Hindlimb muscle (tissue), 1 donor: ENCODE results near the gene C1orf115. TPM values are rescaled to one million over a fixed set of nuclear protein-coding genes. Genes with fewer than 3 reads are reported as not detected.
A peak's percentile ranks its signal among the peaks of the same experiment; 100 is the strongest.
"Not testable (repeated sequence)": the region's sequence is repeated elsewhere in the genome, so short reads cannot be mapped to it uniquely, and the experiment has no call there.

Experiments used
- DNase-seq: peaks from one replicate; pipeline ENCODE4 v3.0.0-alpha.2; 2013
- polyA plus RNA-seq: library from polyadenylated mRNA; unstranded; fragments of 120-200 nt; gene quantifications from one replicate; pipeline ENCODE4 v1.2.1, GENCODE V29; 2013; ENCODE audit not compliant: insufficient read length

The C1orf115 gene, protein sequence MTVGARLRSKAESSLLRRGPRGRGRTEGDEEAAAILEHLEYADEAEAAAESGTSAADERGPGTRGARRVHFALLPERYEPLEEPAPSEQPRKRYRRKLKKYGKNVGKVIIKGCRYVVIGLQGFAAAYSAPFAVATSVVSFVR
- polyA plus RNA-seq: 11.9 TPM

DNA sequence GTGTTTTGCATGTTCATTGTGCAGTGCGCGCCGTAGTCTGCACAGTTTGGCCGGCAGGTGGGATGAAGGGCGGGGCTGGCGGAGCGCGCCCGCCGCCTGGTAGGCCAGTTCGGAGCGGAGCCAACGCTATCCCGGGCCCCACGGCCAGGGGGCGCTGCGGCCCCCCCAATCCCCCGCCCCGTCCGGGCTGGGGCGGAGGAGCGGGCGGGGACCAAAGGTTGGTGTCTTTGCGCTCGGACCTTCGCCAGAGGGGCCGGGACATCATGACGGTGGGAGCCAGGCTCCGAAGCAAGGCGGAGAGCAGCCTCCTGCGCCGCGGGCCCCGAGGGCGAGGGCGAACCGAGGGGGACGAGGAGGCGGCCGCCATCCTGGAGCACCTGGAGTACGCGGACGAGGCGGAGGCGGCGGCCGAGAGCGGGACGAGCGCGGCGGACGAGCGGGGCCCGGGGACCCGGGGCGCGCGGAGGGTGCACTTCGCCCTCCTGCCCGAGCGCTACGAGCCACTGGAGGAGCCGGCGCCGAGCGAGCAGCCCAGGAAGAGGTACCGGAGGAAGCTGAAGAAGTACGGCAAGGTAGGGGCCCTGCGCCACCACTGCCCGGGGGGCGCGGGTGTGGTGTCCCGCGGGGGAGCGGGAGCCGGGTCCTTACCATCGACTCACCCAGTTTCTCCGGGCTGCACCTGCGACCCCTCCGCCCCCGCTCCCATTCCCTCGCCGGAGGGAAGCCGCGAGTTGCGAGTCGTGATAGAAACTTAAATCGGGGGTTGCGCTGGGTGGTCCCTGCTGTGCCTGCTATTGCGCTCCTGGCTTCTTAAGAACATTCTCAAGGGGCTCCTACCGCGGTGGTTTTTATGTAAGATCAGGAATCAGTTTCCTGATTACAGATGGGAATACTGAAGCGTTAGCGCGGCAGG is at the start of gene C1orf115:
TSS of gene C1orf115 (plus strand) at position 224 of the 913 bp plus-strand sequence. CDS start at position 264, 40 bp downstream.
- peak; percentile 63 for DNase-seq

DNA sequence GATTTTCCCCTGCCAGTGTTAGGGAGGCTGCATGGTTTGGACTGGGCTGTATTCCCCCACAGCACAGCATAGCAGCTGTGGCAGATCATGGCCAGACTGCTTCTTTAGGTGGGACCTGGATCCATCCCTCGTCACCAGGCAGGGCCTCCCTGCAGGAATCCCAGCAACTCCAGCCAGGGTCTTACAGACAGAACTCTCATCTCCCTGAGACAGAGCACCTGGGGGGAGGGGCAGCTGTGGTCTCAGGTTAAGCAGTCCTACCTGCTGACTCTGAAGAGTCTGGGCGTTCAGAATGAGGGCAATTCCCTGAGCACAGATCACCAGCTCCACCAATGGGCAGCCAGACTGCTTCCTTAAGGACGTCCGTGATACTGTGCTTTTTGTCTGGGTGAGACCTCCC is 47.9 kb upstream of the C1orf115 start:
- DNase-seq: no peak

DNA sequence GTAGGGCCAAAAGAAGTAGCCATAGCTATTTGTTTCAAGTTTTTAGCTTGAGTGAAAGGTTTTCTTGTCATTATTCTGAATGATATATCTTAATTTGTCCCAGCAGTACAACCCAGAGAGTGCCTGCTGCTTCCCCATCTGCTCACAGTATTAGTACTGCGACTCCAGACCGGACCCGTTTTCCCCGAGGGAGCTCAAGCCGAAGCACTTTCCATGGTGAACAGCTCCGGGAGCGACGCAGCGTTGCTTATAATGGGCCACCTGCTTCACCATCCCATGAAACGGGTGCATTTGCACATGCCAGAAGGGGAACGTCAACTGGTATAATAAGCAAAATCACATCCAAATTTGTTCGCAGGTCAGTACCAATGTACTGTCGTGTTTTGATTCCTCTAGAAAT is 37.2 kb upstream of the C1orf115 start:
- no peak for DNase-seq

DNA sequence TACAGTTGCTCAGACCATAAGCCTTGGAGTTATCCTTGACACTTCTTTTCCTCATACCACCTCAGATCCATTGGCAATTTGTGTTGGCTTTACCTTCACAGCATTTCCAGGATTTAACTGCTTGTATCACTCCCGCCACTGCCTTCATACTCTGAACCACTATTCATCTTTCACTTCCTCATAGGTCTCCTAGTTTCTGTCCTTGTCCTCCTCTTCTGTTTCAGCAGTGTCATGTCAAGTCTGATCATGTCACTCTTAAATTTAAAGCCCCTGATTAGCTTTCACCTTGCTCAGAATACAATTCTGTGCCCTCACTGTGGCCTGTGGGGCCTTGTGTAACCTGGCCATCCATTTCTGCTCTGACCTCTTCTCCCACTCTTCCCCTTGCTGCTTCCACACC is 34.7 kb upstream of the C1orf115 start:
- no peak for DNase-seq

DNA sequence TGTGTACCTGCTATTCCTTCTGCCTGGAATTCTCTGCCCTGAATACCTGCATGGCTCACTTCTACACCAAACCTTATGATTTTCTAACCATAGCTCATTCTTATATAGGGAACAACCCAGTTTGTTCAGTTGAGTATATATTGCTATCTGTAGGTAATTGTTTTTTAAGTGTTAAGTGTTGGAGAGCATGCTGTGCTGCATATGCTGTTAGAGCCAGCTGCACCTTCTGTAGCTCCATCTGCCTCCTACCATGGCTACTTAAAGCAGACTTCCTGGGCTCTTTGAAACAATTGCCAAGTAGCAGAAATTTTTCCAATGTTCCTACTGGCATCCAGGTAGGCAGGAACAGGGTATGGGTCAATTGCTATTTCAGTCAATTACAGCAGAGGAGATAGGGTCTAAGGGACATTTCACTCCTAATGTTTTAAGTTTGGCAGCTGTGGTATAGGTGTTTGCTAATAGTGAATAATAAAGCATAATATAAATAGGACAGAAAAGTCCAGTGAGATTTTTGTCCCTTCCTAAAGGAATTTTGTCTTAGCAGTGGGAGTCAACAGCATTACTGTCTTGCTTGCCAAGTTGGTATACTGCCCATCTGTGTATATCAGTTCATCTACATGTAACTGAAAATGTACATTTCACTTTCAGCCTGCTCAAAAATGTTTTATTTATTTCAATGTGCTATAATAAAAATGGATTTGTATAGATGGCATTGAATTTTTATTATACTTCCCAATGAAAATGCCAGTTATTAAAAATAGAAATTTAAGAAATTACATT is 34.0 kb upstream of the C1orf115 start:
- no peak for DNase-seq

DNA sequence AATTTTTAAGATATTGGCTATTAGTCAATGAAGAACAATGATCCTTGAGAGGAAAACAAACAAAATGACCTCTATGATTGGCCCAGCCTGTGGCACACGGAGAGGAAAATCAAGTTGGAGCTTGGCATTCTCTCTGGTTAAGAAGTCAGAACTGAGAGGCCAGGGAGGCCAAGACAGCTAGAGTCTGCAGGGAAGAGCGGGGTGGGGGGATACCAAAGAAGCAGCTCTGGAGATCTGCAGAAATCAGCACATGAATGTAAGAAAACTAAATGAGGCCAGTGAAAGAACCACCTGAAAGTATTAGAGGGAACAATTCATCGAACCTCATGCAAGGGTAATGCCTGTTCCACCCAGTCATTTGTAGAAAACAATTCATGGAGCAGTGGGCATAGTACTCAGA is 23.8 kb upstream of the C1orf115 start:
- no peak for DNase-seq

DNA sequence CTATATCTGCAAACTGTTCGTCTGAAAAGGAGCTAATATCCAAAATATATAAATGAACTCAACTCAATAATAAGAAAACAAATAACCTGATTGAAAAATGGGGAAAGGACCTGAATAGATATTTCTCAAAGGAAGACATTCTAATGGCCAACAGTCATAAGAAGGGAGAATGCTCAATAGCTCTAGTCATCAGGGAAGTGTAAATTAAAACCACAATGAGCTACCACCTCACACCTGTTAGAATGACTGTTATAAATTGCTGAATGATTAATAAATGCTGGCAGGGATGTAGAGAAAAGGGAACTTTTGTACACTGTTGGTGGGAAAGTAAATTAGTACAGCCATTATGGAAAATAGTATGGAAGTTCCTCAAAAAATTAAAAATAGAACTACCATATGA is 21.2 kb upstream of the C1orf115 start:
- no peak for DNase-seq

DNA sequence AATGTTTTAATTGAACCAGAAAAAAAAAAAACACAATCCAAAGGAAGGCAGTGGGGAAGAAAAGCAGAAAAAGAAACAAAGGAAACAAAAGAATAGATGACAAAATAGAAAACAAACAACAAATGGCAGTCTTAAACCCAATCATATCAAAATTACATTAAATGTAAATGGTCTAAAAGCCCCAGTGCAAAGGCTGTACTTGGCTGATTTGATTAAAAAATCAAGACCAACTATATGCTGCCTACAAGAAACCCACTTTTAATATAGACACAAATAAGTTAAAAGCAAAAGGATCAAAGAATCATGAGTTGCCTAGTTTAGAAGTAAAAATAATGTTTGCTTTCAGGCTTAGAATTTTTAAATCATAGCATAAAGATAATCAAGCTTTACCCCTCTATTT is 19.8 kb upstream of the C1orf115 start:
- DNase-seq: no peak

DNA sequence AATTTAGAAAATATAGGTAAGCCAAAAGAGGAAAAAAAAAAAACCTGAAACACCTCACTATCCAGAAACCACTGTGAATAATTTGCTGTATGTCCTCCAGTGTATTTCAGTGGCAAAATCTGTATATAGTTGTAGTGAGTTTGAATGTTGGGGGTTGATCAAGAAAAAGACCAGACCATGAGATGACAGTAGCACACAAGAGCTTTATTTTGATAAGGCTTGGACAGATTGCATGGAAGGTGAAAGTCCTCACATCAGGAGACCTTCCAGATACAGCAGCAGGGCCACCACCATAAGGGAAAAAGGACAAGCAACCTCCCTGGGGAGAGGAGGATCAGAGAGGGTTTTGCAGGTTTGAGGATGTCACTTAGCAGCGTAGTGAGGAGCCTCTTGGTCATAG is 16.2 kb upstream of the C1orf115 start:
- DNase-seq: no peak

DNA sequence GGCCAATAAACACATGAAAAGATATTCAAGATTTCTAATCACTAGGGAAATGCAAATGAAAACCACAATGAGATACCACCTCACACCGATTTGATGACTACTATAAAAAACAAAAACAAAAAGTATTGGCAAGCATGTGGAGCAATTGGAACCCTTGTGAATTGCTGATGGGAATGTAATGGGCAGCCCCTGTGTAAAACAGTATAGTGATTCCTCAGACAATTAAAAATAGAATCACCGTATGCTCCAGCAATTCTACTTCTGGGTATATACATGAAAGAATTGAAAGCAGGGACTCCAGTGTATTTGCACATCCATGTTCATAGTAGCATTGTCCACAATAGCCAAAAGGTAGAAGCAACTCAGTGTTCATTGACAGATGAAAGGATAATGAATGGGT is 12.9 kb upstream of the C1orf115 start:
- no peak for DNase-seq

DNA sequence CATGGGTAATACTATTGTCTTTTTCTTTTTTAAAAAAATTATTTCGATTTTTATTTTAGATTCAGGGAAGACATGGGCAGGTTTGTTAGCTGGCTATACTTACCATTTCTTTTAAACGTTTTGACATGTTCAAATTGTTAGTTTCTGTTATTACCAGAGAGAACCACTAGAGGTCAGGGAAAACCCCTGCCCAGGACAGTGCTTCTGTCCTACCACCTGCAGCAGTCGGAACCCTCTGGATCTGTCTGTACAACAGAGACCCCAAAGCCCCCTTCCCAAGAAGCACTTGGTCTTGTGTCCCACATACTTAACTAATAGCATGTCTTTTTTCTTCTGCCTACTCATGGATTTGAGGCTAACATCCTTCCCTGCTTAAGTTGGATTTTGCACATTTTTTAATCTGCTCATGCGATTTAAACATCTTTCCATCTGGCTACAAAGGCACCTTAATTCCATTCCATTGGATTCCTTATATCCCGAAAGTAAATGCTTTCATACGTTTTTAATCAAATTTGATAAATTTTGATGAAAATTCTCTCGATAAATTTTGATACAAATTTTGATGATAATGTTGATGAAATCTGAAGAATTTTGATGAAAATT is 10.0 kb upstream of the C1orf115 start:
- peak; percentile 34 for DNase-seq

DNA sequence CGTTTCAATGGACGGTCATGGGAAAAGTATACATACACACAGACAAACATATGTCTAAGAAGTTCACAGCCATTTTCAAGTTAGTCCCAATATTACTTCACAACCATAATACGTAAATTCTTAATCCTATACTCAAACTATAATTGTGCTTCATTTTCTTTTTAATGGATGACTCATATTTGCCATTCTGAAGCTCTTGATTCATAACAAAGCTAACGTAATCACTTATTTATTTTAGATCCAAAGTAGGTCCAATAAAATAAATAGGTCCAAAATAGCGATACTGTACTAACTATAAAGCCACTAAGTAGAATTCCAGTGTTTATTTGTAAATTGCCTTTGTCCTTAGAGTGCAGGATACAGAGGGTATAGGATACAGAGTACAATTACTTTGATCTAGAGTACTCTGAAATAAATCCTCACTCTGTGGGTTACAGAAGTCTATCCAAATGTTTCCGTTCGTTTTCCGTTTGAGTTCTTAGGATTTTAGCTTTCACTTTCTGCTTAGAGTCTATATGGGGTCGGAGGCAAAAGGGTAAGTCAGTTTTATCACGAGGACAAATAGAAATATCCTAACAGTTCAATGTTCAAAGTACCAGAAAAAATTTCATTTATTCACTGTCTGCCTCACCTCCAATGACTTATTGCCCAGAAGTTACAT is 8.8 kb upstream of the C1orf115 start:
- DNase-seq: no peak

DNA sequence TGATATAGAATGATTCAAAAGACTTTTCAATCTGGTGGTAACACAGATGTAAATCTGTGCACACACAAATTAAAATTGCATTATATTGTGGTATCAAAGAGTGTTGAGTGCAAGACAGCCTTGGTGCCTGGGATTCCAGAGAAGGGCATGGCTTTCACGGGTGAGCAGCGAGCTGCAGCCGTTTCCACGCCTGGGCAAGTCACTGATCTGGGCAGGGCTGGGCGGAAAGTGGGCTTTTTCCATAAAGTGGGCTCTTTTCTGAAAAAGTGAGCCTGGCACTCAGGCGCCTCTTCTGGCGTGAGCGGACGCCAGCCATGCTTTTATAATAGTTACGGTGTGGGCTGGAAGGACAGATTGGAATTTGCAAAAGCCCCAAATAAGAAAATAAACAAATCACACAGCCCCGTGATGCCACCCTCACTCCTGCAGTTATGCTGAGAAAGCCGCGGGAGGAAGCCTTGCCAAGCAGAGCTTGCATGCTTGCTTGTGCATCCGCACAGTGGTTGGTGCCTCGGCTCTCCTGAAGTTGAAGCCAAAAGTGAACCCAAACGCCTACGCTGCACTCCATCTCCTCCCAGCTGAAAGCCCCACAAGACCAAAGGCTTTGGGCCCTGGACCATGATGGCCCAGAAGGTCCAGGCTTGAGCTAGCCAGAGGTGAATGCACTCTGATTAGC is 7.1 kb upstream of the C1orf115 start:
- DNase-seq: no peak

DNA sequence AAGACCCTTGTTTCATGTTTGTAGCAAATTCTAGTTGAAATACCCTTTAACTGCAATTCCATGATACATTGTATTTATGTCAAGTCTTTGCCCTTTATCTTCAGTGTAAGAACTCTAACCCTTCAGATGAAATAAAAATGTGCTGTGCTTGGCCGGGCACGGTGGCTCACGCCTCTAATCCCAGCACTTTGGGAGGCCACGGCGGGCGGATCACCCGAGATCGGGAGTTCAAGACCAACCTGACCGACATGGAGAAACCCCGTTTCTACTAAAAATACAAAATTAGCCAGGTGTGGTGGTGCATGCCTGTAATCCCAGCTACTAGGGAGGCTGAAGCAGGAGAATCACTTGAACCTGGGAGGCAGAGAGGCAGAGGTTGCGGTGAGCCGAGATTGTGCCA is 6.4 kb upstream of the C1orf115 start:
- DNase-seq: not testable (repeated sequence)

DNA sequence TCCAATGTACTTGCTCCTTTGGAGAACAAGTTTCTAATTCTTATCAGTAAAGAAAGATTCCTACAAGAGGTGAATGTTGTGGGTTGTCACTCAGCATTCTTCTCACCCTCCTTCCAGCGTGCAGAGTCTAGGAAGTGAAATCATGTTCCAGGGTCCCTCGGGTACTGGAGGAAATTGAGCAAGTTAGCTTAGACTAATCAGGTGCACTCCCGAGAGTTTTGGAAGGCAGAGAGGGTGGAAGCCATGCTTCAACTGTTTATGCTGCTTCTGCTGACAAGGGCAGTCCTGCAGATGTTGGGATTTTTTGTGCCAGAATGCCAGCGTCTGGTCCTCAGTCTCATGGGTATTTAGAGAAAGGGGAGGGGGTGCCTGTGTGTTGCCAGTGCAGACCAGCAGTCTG is 5.3 kb upstream of the C1orf115 start:
- no peak for DNase-seq

DNA sequence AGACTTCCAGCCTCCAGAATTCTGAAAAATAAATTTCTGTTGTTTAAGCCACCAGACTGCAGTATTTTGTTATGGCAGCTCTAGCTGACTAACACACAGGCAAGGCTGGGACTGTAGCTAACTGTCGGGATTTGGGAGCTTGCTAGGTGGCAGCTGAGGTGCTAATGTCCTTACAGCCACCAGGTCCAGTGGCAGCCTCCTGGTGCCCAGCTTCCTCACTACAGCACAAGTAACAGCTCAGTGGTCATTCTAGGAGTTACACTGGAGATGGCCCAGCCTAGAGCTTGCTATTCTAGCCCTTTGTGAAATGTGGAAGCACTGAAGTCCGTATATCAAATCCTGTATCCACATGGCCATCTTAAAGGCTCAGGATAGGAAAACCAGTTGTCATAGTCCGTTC is 4.3 kb upstream of the C1orf115 start:
- no peak for DNase-seq

DNA sequence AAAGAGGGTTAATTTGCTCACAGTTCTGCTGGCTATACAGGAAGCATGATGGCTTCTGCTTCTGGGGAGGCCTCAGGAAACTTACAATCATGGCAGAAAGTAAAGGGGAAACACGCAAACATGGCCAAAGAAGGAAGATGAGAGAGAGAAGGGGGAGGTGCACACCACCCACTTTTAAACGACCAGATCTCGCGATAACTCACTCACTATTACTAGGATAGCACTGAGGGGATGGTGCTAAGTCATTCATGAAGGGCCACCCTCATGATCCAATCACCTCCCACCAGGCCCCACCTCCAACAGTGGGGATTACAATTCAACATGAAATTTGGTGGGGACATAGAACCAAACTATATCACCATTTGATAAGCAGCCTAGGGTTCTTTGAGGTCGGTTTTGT is 2.4 kb upstream of the C1orf115 start:
- DNase-seq: no peak

DNA sequence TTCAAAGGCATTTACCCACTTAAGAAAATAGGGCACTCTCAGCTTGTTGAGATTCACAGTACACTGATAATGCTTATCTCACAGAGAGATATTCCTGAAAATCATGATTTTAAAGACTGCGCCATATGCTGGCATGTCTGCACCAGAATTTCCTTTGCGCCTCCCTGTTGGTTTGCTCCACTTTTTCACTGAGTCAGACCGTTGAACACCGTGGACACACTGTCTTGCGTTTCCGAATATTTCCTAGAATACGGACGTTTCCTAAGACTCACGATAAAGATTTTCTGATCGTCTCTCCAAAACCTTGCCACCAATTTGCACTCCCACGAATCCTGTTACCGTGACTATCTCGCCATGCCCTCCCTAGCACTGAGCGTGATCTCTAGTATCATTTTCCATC is 497 bp upstream of the C1orf115 start:
- DNase-seq: no peak

DNA sequence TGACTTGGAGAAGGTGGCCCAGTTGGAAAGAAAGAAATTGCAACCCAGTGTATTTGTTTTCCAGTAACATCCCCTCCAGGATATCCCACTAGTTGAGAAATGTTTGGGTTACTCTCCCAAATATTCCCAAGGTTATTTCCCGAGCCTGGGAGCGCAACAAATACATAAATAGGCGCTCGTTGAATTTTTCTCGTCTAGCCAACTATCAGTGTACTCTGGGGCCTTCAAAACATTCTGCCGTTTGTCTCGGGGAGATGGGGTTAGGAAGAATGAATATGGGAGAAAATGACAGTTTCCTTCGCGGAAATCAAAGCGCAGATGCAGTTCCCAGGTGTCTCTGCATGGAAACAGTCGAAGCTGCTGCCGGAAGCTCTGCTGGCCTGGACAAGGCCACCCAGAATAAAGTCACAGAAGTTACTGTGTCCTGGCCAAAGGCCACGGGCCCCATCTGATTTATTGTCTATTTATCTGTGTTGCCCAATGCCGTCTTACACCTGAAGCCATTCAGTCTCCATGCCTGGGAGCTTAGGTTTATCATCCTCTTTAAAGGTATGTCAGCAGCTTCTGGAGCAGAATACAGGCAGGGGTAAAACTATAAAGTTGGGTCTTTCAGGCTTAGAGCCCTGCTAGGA is 1.0 kb downstream of the C1orf115 start:
- no peak for DNase-seq

DNA sequence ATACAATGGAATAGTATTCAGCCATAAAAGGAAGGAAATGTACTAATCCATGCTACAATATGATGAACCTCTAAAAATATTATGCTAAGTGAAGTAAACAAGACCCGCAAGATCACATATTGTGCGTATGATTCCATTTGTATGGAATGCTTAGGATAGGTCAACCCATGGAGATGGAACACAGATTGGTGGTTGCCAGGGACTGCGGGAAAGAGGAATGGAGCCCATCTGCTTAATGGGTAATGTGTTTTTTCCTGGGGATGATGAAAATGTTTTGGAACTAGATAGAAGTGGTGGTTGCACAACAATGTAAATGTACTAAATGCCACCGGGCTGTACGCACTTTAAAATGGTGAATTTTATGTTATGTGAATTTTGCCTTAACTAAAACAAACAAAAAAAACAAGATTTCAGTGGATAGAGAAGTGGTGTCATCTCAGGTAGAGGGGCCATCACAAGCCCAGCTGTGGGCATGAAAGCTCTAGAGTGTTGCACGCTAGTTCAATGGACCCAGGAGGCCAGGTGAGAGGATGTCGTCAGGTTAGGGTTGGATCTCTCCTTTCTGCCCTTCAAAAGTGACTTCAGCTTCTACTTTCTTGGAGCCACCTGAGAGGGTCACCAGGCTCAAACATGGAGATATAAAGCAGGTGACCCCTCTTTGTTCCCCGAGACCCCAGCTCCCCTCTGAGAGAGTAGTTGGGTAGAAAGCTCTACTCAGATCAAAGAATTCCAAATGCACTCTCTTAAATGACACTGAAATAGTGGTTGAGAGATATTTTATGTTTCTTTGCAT is 2.5 kb downstream of the C1orf115 start:
- DNase-seq: no peak
